GM12872 (cell line): Measurements from ENCODE around the gene FMNL2.

Experiments used
- TF ChIP-seq, protein P1 (sequence below): IDR thresholded peaks from 3 replicates; pipeline ENCODE4 v1.5.1; 2011; ENCODE audit warnings: low read depth, mild to moderate bottlenecking, low read length, moderate library complexity; ENCODE audit not compliant: insufficient read depth

The FMNL2 gene

GRCh38 chr2:152464851-152465470 lies 130.0 kb downstream of the FMNL2 start:
- TF ChIP-seq, protein P1, sequence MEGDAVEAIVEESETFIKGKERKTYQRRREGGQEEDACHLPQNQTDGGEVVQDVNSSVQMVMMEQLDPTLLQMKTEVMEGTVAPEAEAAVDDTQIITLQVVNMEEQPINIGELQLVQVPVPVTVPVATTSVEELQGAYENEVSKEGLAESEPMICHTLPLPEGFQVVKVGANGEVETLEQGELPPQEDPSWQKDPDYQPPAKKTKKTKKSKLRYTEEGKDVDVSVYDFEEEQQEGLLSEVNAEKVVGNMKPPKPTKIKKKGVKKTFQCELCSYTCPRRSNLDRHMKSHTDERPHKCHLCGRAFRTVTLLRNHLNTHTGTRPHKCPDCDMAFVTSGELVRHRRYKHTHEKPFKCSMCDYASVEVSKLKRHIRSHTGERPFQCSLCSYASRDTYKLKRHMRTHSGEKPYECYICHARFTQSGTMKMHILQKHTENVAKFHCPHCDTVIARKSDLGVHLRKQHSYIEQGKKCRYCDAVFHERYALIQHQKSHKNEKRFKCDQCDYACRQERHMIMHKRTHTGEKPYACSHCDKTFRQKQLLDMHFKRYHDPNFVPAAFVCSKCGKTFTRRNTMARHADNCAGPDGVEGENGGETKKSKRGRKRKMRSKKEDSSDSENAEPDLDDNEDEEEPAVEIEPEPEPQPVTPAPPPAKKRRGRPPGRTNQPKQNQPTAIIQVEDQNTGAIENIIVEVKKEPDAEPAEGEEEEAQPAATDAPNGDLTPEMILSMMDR: no peak

DNA sequence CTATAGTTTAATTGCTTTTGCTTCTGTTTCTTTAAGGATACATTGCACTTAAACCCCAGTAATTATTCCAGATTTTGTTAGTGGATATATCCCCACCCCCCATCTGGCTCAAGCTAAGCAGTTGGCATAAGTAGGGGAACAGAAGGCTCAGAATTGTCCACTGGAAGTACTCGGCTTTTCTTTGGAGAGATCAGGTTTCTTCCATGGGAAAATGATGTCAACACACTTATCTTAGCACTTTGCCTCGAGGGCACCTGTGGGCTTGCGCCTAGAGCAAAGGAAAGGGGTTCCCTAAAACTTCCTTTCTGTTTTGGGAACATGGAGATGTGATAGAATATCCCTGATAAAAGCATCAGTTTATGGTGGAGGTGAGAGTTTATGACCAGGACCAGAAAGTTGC lies 130.6 kb downstream of the FMNL2 start:
- TF ChIP-seq, protein P1: no peak

GRCh38 chr2:152466041-152466440 lies 131.1 kb downstream of the FMNL2 start:
- TF ChIP-seq, protein P1: 0 out of 3 replicates have a peak, but pooled peaks have one; percentile 6

GRCh38 chr2:152466980-152467676 lies 132.2 kb downstream of the FMNL2 start:
- TF ChIP-seq, protein P1: no peak

DNA sequence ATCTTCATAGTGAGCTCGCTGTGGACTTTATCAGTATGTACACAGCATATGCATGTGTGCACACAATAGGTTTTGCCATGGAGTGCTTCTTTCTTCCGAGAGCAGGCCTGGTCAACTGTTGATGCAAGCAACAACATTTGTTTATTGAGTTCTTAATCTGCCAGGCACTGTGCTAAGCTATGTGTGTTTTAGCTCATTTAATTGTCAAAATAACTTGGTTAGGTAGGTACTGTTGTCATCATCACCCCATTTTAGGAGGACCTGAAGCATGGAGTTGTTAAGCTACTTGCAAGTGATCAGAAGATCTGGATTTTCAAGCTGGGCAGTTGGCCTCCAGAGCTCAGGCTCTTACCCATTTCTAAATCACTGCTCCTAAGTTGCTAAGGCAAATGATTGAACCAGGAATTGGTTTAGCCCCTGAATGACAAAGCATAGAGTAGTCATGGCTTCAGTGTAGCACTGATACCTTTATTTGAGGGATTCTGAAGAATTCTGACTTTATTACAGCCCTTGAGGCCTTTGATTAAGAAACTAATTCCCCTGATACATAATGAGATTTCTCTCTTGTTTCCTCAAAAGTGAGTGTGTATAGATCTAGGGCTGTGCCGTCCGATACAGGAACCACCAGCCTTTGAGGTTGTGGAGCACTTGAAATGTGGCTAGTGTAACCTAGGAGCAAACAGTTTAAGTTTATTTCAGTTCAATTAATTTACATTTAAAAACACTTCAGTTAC lies 132.9 kb downstream of the FMNL2 start:
- TF ChIP-seq, protein P1: no peak

DNA sequence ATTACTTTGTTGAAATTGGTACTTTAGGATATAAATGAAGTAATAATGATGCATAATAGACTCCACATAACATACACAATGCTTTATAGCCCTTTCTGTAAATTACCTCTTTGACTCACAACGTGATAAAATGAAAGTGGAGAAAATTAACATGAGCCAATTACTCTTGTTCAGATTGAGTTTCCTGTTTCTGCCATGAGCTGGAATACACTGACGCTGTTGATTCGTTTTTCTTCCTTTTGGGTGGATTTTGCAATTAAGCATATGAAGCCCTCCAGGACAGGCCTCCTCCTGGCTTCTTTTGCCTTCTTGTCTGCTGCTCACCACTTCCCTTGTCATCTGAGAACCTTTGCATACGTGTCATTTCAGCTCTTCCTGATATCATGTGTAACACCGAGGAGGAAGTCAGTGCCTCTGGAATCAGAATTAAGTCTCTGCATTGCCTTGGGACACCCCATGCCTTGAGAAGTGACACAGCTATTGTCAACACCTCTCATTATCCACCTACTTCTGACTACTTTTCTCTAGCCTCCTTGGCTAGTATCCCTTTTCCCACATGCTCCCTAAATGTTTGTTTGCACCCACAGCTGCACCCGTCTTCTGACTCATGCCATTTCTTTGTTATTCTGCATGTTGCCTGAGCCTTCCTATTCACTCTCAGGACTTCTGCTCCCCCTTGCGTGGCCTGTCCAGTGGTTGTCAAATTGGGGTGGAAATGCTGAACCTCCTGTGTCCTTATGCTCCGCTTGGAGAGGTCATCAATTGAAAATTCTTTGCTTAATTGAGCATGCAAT lies 134.1 kb downstream of the FMNL2 start:
- TF ChIP-seq, protein P1: no peak
